HS-27A (cell line): ENCODE data around the gene MKLN1.

Experiments
- DNase-seq: peaks from one replicate; pipeline ENCODE4 v3.0.0-alpha.2; 2012; ENCODE audit warnings: low read depth, missing footprints

The MKLN1 gene

GRCh38 chr7:131466735-131467365, 139.2 kb downstream of the MKLN1 start:
- DNase-seq: no peak

DNA sequence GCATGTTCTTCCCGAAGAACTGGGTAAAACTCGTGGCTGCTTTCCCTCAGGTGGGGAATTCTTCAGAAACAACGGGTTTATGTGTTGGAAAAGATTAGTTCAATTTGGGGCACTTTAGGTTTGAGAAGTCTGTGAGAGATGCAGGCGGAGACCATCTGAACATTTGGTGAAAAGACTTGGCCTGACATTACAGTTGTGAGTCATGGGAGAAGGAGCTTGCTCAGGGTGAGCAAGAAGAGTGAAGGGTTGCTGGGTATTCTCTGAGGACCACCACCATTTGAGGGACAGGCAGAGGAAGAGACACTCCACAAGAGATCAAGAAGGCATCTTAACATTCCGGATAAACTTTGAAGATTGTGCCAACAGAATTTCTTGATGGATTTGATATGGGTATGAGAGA, 140.1 kb downstream of the MKLN1 start:
- DNase-seq: no peak

GRCh38 chr7:131471250-131472004, 143.8 kb downstream of the MKLN1 start:
- no peak for DNase-seq

GRCh38 chr7:131476740-131477139, 149.1 kb downstream of the MKLN1 start:
- no peak for DNase-seq

GRCh38 chr7:131480384-131481315, 153.0 kb downstream of the MKLN1 start:
- DNase-seq: no peak

DNA sequence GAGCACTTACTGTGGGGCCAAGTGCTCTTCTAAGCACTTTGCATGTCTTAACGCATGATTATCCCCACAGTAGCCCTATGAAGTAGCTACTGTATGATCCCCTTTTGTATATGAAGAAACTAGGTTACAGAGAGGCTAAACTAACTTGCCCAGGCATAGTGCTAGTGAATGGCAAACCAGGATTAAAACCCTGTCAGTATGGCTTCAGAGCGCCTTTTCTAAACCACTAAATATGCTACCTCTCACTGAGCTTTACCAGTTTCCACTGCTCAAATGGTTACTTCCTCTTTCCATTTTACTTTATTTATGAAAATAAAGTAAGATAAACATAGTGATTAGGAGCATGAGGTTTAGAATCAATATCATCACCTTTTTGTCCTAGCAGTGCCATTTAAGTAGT, 155.1 kb downstream of the MKLN1 start:
- DNase-seq: no peak

DNA sequence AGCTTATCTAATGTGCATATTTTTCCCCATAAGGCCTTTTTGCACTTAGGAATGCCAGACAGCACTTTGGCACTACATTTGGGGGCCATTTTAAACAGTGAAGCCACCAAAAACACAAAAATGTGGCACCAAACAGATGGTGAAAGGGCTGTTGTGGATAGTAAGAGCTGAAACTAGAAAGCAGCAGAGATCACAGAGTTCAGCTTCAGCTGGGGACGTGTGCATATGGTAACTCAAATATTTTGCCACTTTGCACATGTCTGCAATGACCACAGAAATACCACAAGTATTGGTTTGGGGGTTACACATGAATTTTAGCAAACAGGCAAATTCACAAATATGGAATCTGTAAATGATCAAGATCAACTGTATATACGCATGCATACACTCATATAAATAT, 155.9 kb downstream of the MKLN1 start:
- no peak for DNase-seq

DNA sequence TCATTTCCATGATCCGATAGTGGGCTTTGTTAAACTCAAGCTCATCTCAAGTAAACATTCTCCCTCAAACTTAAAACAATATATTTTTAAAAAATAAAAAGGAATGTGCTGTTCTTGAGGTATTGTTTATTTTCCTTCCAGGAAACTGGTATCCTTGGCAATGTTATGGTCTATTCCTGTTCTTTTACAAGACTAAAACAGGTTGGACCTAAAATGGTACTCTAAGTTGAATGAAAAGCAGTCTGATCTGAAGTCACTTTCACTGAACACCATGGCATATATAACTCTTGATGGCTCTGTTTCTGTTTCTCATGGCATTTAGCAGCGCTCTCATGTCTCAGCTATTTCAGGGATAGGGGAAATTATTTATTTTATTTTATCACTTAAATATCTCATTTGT, 158.7 kb downstream of the MKLN1 start:
- DNase-seq: no peak

- DNase-seq: no peak
Observed at GRCh38 chr7:131487217-131487616, 159.5 kb downstream of the MKLN1 start.

GRCh38 chr7:131488361-131488760, 160.7 kb downstream of the MKLN1 start:
- DNase-seq: no peak

GRCh38 chr7:131489196-131489595, 161.5 kb downstream of the MKLN1 start:
- no peak for DNase-seq

GRCh38 chr7:131489881-131490280, 162.2 kb downstream of the MKLN1 start:
- DNase-seq: no peak

DNA sequence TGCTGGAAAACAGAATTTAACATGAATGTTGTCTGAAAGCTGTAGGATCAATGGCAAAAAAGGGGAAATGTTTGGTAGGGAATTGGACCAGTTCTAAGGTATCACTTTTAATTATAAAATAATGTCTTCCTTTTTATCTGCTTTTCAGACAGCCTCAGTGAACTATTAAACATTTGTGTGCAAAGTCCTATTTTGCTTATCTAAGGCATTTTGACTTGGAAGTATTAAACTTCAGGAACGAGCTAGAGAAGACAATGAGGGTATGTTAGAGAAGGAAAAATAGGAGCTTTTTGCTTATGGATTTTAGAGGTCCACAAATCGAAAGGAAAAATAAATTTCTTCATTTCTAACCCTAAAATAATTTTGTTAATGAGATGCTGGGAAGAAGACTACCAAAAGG, 165.4 kb downstream of the MKLN1 start:
- DNase-seq: no peak

DNA sequence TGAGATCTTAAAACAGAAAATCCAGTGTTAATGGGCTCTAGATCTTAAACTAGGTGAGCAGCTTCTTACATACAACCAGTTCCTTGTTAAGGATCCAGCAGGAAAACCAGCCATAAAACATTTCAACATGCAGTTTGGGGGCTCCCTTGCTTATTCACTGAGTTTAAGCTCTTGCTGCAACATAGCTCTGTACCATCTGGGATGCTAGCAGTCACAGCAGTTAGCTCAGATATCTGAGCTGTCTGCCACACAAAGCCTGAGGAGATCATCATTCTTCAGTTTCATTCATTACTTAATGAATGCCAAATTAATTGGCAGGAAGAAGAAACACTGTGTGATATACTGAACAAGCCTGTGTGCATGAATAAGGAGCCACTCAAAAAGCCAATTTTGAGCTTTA, 165.9 kb downstream of the MKLN1 start:
- DNase-seq: no peak

GRCh38 chr7:131494182-131494581, 166.5 kb downstream of the MKLN1 start:
- DNase-seq: no peak

DNA sequence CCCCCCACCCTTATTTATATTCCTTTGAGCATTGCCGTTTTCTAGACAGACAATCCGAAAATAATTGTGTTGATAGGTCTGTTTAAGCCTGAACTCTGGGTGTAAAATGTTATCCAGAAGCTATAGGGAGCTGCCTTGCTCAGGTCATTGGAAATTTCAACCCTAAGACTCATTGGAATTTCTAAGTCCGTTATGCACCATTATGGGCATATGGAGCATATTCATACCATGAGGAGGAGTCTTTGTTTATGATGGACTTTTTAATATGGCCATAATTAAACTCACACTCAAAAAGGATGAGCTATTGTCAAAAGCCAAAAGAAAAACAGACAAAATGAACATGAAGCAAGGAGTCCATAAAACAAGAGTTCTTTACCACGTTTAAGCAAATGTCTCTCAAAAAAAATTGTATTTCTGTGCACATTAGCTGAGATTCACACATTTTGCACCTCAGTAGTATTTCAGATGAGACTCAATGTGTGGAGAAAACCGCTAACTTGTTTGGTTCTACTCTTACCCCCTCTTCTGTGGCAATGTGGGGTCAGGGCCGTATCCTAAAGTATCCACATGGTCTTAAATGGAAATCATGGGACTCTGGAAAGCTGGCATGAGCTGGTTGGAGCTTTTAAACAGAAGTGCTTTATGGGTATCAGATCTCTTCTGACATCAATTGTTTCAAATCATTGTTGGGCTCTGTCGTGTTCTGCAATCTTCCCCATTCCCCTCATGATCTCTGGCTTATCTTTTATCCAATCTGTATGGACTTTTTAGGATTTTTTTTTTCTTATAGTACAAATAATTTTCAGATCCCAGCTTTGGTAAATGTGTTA, 168.2 kb downstream of the MKLN1 start:
- no peak for DNase-seq

- DNase-seq: no peak
Observed at GRCh38 chr7:131497454-131497853, 169.8 kb downstream of the MKLN1 start.

DNA sequence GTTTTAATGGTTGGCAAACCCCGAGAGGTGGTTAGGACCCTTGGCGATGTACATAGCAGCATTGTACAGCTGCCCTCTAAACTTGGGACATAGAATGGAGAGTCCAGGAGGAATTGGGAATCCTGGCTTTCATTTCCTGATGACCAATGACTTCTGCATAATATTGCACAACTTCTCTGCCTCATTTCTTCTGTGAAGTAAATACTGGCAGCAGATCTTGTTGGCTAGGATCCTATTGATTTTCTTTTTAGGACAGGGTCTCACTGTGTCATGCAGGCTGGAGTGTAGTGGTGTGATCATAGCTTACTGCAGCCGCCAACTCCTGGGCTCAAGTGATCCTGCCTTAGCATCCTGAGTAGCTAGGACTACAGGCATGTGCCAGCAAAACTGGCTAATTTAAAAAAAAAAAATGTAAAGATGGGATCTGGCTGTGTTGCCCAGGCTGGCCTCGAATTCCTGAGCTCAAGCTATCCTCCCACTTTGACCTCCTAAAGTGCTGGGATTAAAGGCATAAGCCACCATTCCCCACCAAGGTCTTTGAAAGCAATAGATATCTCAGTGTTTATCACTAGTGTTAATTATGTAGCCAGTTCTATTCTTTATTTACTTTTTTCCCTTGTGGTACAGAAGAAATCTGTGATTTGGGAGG, 170.7 kb downstream of the MKLN1 start:
- DNase-seq: no peak

DNA sequence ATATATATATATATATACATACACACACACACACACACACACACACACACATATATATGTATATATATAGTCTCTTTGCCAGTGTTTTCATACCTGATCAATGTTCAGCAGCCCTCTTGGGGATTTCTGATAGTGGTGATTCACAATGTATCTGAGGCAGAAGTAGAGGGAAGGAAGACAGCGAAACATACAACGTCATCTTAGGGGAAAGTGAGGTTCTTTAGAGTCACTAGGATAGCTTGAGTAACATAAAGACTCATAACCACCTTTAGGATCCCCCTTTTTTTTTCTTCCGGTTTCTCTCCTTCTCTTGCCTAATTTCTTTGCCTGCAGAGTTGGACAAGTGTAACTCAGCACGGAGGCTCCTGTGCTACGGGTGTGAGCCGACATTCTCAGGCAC, 172.1 kb downstream of the MKLN1 start:
- DNase-seq: no peak

- DNase-seq: no peak
Observed at GRCh38 chr7:131500357-131500756, 172.7 kb downstream of the MKLN1 start.

DNA sequence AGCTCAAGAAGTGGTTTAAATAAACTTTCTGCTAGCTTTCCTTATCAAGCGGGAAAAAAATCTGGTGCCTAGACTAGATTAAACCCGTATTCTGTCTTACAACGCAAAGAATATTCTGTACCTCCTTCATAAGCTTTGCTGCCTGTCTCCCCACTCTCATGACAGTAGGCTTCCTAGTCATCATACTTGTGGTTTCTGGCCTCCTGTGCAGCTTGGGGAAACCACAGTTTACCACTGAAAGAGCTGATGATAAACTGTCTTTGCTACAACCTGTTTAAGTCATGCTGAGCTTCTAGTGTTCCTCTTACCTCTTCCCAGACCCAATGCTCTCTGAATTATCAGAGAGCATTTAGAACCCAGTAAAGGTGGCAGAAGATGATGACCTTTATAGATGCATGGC, 173.7 kb downstream of the MKLN1 start:
- no peak for DNase-seq
